HG02571 (cell line): ENCODE results near the gene IKBKE.
"Not testable (repeated sequence)": the region's sequence is repeated elsewhere in the genome, so short reads cannot be mapped to it uniquely, and the experiment has no call there.

ENCODE experiments used
- ATAC-seq: cut with Tn5 transposase; IDR thresholded peaks from one replicate; pipeline ENCODE4 v1.9.1; 2021; ENCODE audit warnings: mild to moderate bottlenecking, moderate library complexity; ENCODE audit not compliant: unreplicated experiment

IKBKE gene

DNA sequence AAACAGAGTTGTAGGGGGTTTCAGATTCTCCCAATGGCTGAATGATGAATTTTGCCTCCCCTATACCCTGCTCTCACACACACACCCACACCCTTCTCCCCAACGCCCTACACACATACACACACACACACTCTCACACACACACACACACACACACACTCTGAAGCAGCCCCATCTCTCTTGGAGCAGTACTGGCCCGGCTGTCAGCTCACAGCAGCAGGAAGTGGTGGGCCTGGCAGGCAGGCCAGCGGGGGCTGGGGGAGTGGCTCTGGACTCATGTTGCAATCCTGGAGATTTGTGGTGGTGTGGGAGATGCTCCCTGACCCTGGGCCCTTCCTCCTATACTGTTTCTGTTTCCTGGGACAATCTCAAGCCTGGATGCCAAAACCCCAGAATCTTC, 2.2 kb downstream of the IKBKE start:
- ATAC-seq, result no peak

- no peak for ATAC-seq
Measured at GRCh38 chr1:206472886-206473285, 2.6 kb downstream of the IKBKE start.

GRCh38 chr1:206476058-206476457, 5.8 kb downstream of the IKBKE start:
- no peak for ATAC-seq

DNA sequence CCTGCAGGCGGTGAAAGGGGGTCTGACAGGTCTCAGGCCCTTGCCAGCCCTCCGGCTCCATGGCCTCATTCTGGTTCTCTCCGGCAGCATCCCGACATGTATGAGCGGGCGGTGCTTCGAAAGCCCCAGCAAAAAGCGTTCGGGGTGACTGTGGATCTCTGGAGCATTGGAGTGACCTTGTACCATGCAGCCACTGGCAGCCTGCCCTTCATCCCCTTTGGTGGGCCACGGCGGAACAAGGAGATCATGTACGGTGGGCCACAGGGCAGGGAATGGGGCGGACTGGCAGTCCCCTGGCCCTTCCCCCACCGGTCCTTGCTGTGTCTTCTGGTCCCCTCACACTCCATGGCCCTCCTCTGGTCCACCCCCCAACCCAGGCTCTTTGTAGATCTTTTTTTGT, 6.3 kb downstream of the IKBKE start:
- ATAC-seq, result no peak

DNA sequence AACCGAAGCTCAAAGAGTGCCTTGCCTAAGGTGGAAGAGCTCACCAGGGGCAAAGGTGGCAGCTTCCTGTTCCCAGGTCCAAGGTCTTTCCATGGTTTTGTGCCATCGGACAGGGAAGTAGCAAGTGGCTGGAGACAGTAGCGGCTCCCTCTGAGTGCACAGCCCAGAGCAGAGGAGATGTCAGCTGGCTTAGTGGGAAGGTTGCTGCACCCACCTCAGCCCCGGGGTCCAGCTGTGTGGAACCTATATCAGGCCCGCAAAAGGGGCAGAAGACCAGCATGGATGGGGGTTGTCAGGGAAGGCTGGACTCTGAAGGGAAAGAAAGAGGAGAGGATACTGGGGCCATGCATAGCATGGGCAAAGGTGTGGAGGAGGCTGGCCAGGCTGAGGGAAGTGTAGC, 6.8 kb downstream of the IKBKE start:
- no peak for ATAC-seq

DNA sequence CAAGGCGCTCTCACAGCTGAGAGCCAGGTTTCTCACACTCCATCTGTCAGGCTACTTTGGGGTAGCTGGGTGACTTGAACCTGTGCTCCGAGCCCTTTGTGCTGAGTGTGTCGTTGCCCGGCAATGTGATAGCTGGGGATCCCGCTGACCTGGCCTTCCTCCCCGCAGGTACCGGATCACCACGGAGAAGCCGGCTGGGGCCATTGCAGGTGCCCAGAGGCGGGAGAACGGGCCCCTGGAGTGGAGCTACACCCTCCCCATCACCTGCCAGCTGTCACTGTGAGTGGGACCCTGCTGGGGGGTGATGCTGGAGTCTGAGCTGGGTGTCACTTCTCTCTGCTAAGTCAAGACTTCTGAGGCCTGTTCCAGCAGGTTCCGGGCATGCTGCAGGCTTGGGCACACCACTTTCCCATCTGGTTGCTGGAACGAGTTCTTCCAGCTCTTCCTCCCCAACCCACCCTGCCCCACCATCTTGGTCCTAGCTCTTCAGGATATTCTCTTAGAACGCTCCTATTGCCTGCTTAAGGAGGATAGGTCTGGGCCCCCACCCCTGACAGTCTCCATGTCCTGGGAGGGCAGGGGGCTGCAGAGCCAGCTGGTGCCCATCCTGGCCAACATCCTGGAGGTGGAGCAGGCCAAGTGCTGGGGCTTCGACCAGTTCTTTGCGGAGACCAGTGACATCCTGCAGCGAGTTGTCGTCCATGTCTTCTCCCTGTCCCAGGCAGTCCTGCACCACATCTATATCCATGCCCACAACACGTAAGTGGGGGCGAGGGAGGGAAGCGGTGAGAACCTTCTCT, 7.5 kb downstream of the IKBKE start:
- ATAC-seq, result no peak

GRCh38 chr1:206478746-206479145, 8.5 kb downstream of the IKBKE start:
- no peak for ATAC-seq

GRCh38 chr1:206479183-206480125, 9.2 kb downstream of the IKBKE start:
- no peak for ATAC-seq

DNA sequence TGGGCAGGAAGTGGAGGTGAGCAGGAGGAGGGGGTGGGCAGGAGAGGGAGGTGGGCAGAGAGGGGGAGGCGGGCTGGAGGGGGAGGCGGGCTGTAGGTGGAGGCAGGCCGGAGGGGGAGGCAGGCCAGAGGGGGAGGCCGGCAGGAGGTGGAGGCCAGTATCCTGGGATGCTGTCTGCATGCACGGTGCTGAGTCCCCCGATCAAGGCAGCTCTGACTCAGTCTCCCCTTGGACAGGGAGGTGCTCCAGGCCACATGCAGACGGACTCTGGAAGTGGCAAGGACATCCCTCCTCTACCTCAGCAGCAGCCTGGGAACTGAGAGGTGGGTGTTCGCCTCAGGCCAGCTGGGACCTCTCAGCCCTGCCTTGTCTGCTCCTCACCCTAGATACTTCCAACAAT, 9.9 kb downstream of the IKBKE start:
- no peak for ATAC-seq

GRCh38 chr1:206482611-206483010, 12.3 kb downstream of the IKBKE start:
- ATAC-seq, result no peak

- not testable (repeated sequence) for ATAC-seq
Measured at GRCh38 chr1:206483864-206484263, 13.6 kb downstream of the IKBKE start.

DNA sequence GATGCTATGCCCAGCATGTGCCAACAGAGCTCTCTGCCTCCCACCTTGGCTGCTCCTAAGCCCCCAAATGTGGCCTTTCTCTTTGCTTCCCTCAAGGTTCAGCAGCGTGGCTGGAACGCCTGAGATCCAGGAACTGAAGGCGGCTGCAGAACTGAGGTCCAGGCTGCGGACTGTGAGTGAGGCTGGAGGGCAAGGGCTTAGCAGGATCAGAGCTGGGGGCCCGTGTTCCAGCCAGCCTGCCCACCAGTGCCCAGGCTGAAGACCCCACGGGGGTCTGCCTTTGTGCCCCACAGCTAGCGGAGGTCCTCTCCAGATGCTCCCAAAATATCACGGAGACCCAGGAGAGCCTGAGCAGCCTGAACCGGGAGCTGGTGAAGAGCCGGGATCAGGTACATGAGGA, 14.6 kb downstream of the IKBKE start:
- ATAC-seq, result no peak

DNA sequence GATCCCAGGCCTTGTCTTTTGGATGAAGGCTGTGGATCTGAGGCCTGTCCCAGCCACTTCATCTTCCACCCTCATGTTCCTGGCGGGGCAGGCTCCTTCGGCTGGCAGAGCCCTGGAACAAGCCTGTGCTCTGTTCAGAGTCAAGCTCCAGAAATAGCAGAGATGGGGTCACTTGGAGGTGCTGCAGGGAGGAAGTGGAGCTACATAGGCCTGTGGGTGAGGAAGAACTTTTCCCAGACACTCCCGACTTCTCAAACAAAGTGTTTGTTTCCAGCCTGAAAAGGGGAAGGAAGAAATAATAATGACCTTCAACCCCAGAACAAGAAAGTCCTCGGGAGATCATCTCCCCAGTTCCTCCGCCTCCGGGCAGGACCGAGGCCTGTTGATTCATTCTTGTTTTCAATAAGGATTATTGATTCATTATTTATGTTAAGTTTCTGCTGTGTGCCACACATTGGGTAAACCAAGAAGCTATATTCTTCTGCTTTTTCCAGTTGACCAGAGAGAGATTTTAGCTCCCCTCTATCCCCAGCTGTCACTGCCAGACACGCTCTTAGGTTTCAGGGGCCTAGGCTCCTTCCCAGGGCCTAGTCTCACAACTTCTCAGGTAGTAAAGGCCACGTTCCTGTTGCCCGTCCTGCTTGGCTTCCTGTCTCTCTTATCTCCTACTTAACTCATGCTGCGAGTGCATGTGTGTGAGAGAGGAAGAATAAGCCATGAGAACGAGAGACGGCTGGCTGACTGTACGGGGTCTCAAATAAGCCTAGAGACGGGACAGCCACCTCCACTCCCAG, 16.9 kb downstream of the IKBKE start:
- no peak for ATAC-seq

- ATAC-seq, result no peak
Measured at GRCh38 chr1:206487970-206488369, 17.7 kb downstream of the IKBKE start.

DNA sequence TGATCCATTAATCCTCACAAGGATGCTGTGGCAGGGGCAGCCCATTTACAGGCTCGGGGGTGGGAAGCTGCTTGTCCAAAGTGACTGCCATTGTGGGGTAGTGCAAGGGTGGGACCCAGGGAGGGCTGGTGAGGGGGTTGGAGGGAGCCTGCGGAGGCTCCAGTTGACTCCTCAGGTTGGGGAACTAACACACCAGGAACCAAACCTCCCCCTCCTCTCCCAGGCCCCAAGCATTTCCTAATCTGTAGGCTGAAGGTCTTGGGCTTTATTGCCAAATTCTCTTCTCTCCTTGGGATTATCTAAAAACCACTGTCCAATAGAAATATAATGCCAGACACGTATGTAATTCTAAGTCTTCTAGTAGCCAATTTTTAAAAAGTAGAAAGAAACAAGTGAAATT, 18.2 kb downstream of the IKBKE start:
- ATAC-seq, result no peak

- no peak for ATAC-seq
Measured at GRCh38 chr1:206489980-206490770, 19.9 kb downstream of the IKBKE start.

GRCh38 chr1:206490771-206491405, 20.6 kb downstream of the IKBKE start:
- ATAC-seq, result no peak

GRCh38 chr1:206491616-206492015, 21.3 kb downstream of the IKBKE start:
- no peak for ATAC-seq

- ATAC-seq, result no peak
Measured at GRCh38 chr1:206492589-206492988, 22.3 kb downstream of the IKBKE start.

- ATAC-seq, result no peak
Measured at GRCh38 chr1:206493279-206493678, 23.0 kb downstream of the IKBKE start.
